KMS-11 (cell line): ENCODE measurements around the gene PCGF1.
"Not testable (repeated sequence)": the region's sequence is repeated elsewhere in the genome, so short reads cannot be mapped to it uniquely, and the experiment has no call there.

Experiments
- H2AFZ ChIP-seq: fragments of 200-600 bp; sonication (generic); 2 replicates; pipeline ENCODE4 v1.6.1; 2016; ENCODE audit warnings: antibody characterized with exemption, mixed run types, low read depth
- H3K27ac ChIP-seq: fragments of 200-600 bp; sonication (generic); 2 replicates; pipeline ENCODE4 v1.6.1; 2016; ENCODE audit warnings: mild to moderate bottlenecking, mixed run types
- H3K27me3 ChIP-seq: fragments of 200-600 bp; sonication (generic); 2 replicates; pipeline ENCODE4 v1.6.1; 2017; ENCODE audit warnings: mild to moderate bottlenecking, low read depth, mixed run types, moderate library complexity; ENCODE audit not compliant: insufficient read depth
- H3K36me3 ChIP-seq: fragments of 200-600 bp; sonication (generic); 2 replicates; pipeline ENCODE4 v1.6.1; 2017; ENCODE audit warnings: mild to moderate bottlenecking, mixed run types; ENCODE audit not compliant: insufficient read depth
- H3K4me1 ChIP-seq: fragments of 200-600 bp; sonication (generic); 2 replicates; pipeline ENCODE4 v1.6.1; 2016; ENCODE audit warnings: mild to moderate bottlenecking, low read depth, mixed run types; ENCODE audit not compliant: poor library complexity, severe bottlenecking
- H3K4me2 ChIP-seq: fragments of 200-600 bp; sonication (generic); 2 replicates; pipeline ENCODE4 v1.7.0; 2016; ENCODE audit warnings: mild to moderate bottlenecking, mixed run types
- H3K4me3 ChIP-seq: fragments of 200-600 bp; sonication (generic); IDR thresholded peaks from 2 replicates; pipeline ENCODE4 v1.6.1; 2017; ENCODE audit warnings: low read depth, low read length, mixed read lengths; ENCODE audit not compliant: insufficient read depth
- H3K79me2 ChIP-seq: fragments of 200-600 bp; sonication (generic); 2 replicates; pipeline ENCODE4 v1.6.1; 2016; ENCODE audit warnings: low read depth, mixed run types; ENCODE audit not compliant: insufficient read depth
- H3K9ac ChIP-seq: fragments of 200-600 bp; sonication (generic); 2 replicates; pipeline ENCODE4 v1.6.1; 2016; ENCODE audit warnings: mild to moderate bottlenecking, mixed run types
- H4K20me1 ChIP-seq: fragments of 200-600 bp; sonication (generic); 2 replicates; pipeline ENCODE4 v1.6.1; 2016; ENCODE audit warnings: mild to moderate bottlenecking, mixed run types; ENCODE audit not compliant: insufficient read depth
- CTCF ChIP-seq: fragments of 200-600 bp; sonication (generic); conservative IDR thresholded peaks from 2 replicates; pipeline ENCODE4 v1.6.1; 2017; ENCODE audit warnings: low read depth, mild to moderate bottlenecking, antibody characterized with exemption, low read length, moderate library complexity, mixed read lengths

Gene PCGF1

GRCh38 chr2:74474481-74474880 lies 33.0 kb downstream of the PCGF1 start:
- peaks cover 28% of the 10 kb centered on the region for H3K4me1 ChIP-seq
- no peak overlapping the region for H3K4me2 ChIP-seq
- TF ChIP-seq CTCF: no peak
- no peaks in the 10 kb centered on the region for H3K36me3 ChIP-seq
- H3K27ac ChIP-seq: no peak overlapping the region
- H3K27me3 ChIP-seq: no peaks in the 10 kb centered on the region
- no peak overlapping the region for H2AFZ ChIP-seq
- H3K4me3 ChIP-seq: no peak overlapping the region
- H4K20me1 ChIP-seq: no peaks in the 10 kb centered on the region
- no peak overlapping the region for H3K9ac ChIP-seq
- H3K79me2 ChIP-seq: peaks cover 7% of the 10 kb centered on the region; the same call in 1 of the 2 replicates

GRCh38 chr2:74472945-74473258 lies 34.6 kb downstream of the PCGF1 start:
- peaks cover 7% of the 10 kb centered on the region; the same call in 1 of the 2 replicates for H3K79me2 ChIP-seq
- H3K4me1 ChIP-seq: peaks cover 26% of the 10 kb centered on the region
- no peaks in the 10 kb centered on the region for H4K20me1 ChIP-seq
- peak overlapping the region; percentile 78 for H3K27ac ChIP-seq
- peak overlapping the region; percentile 61; the same call in 1 of the 2 replicates for H3K9ac ChIP-seq
- peak overlapping the region; percentile 72 for H3K4me2 ChIP-seq
- no peaks in the 10 kb centered on the region for H3K27me3 ChIP-seq
- no peak overlapping the region for H3K4me3 ChIP-seq
- H3K36me3 ChIP-seq: no peaks in the 10 kb centered on the region
- peak overlapping the region; percentile 60 for H2AFZ ChIP-seq
- TF ChIP-seq CTCF: no peak

GRCh38 chr2:74472086-74472944 lies 35.2 kb downstream of the PCGF1 start, which contains the start of gene MRPL53:
MRPL53 (minus strand) TSS chr2:74472680; CDS start chr2:74472660, 20 bp downstream.
- Histone ChIP-seq H3K27ac (peak within 1 kb of the TSS; percentile 78), H3K4me2 (peak within 1 kb of the TSS; percentile 72), H3K79me2 (peaks cover 7% of the 10 kb centered on the region; the same call in 1 of the 2 replicates), H3K4me1 (peaks cover 26% of the 10 kb centered on the region), H3K27me3 (no peaks in the 10 kb centered on the region), H3K4me3 (peak within 1 kb of the TSS; percentile 87), H4K20me1 (no peaks in the 10 kb centered on the region), H3K36me3 (no peaks in the 10 kb centered on the region), H2AFZ (peak within 1 kb of the TSS; percentile 60), H3K9ac (peak within 1 kb of the TSS; percentile 61)
- no peak for TF ChIP-seq CTCF

GRCh38 chr2:74471332-74472065 lies 36.0 kb downstream of the PCGF1 start:
- H3K79me2 ChIP-seq: peaks cover 7% of the 10 kb centered on the region; the same call in 1 of the 2 replicates
- peaks cover 26% of the 10 kb centered on the region for H3K4me1 ChIP-seq
- peak overlapping the region; percentile 87 for H3K4me3 ChIP-seq
- H2AFZ ChIP-seq: peak overlapping the region; percentile 60
- H4K20me1 ChIP-seq: no peaks in the 10 kb centered on the region
- peak overlapping the region; percentile 78 for H3K27ac ChIP-seq
- no peaks in the 10 kb centered on the region for H3K27me3 ChIP-seq
- no peaks in the 10 kb centered on the region for H3K36me3 ChIP-seq
- H3K4me2 ChIP-seq: peak overlapping the region; percentile 72
- no peak for TF ChIP-seq CTCF
- H3K9ac ChIP-seq: peak overlapping the region; percentile 61

- not testable (repeated sequence) for H3K9ac ChIP-seq, H2AFZ ChIP-seq, H3K27ac ChIP-seq, H3K79me2 ChIP-seq, H4K20me1 ChIP-seq, H3K4me3 ChIP-seq, H3K27me3 ChIP-seq, H3K36me3 ChIP-seq
- Histone ChIP-seq H3K4me1 (peaks cover 31% of the 10 kb centered on the region), H3K4me2 (peak overlapping the region; percentile 72; the same call in 1 of the 2 replicates)
These were observed 36.8 kb downstream of the PCGF1 start for GRCh38 chr2:74470742-74471141.
